Ramos (cell line): Measurements from ENCODE around the gene ULK3.

ENCODE experiments used
- in situ Hi-C: fragments of 300-500 bp; cut with MboI; formaldehyde crosslinking; loops from one replicate; pipeline ENCODE4 v1.14.3; 2022; ENCODE audit warnings: low sequenced_read_pairs; ENCODE audit not compliant: unreplicated experiment

The ULK3 gene

DNA sequence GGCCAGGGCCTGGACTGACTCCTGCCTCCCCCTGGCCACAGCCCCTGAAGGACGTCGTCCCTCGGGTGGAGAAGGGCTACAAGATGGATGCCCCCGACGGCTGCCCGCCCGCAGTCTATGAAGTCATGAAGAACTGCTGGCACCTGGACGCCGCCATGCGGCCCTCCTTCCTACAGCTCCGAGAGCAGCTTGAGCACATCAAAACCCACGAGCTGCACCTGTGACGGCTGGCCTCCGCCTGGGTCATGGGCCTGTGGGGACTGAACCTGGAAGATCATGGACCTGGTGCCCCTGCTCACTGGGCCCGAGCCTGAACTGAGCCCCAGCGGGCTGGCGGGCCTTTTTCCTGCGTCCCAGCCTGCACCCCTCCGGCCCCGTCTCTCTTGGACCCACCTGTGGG, 40.7 kb downstream of the ULK3 start:
- in situ Hi-C loops: no loop called here

DNA sequence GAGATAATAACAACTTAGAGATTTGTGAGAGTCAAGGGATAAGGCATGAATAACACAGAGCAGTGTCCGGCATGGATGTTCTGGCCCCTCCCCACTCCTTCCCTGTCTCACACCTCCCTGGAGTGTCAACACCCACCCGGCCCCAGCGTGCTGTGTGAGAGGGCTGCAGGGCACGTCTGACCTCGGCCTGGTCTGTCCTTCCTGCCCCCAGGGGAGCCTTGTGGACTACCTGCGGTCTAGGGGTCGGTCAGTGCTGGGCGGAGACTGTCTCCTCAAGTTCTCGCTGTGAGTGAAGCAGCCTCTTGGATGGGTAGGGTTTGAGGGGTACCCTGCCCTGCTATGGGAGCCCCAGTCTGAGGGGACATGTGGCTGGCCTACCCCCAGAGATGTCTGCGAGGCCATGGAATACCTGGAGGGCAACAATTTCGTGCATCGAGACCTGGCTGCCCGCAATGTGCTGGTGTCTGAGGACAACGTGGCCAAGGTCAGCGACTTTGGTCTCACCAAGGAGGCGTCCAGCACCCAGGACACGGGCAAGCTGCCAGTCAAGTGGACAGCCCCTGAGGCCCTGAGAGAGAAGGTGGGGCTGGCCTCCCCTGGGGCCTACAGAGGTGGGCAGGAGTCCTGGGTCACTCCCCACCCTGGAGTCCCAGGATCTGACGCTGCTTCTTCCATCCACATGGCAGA, 41.5 kb downstream of the ULK3 start:
- in situ Hi-C loops: no loop called here

DNA sequence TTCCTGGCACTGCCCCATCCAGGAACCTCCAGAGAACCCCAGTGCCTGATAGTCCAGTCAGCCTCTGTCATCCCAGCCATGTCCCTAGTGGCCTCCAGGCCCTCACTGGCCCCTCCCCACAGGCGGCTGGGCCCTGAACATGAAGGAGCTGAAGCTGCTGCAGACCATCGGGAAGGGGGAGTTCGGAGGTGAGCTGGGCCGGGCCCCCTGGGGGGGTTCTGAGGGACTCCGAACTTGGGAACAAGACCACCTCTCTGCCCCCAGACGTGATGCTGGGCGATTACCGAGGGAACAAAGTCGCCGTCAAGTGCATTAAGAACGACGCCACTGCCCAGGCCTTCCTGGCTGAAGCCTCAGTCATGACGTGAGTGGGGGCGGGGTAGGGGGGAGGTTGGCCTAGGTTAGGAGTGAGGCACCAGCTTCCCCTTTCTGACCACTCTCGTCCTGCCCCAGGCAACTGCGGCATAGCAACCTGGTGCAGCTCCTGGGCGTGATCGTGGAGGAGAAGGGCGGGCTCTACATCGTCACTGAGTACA, 42.3 kb downstream of the ULK3 start:
- in situ Hi-C loops: no loop called here

DNA sequence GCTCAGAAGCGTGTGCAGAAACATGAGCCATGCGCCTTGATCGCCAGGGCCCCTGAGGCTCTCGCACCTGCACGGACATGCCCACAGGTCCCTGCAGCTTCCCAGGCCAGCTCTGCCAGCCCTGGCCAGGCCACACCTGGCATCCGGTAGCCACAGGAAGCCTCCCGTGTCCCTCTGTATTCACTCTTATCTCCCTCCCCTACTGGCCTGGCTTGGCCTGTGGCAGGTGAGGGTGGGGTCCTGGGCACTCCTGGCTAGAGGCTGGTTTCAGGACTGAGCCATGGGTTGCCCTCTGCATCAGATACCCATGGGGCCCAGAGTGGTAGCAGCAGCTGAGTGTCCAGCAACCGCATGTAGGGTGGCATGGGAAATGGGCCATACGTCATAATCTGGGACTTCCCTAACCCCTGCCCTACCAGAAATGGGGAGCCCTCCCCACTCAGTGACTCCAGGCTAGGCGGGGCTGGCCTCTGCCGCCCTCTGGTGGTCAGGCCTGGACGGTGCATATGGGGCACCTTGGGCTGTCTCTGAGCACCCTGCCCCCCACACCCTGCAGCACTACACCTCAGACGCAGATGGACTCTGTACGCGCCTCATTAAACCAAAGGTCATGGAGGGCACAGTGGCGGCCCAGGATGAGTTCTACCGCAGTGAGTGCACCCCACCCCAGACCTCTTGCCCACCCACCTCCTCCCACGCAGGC, 42.9 kb downstream of the ULK3 start:
- in situ Hi-C loops: loop anchor here (25.0 kb wide), 1 partner anchor 537 kb away; the partner anchor contains the start of genes COMMD4 and NEIL1

DNA sequence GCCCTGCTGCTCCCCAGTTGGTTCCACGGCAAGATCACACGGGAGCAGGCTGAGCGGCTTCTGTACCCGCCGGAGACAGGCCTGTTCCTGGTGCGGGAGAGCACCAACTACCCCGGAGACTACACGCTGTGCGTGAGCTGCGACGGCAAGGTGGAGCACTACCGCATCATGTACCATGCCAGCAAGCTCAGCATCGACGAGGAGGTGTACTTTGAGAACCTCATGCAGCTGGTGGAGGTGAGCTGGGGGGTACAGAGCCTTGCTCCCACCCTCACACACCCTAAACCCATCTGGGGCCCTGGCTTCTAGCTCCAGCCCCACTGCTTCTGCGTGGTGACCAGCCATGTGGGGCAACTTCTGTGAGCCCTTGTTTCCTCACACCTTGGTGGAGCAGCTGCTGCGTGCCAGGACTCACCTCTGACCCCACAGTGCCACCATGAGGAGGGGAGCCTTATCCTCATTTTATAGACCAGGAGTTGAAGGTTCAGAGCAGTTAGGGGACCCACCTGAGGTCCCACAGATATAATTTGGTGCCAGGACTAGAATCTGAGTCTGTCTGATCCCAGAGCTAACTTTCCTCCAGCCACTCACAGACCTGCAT, 43.6 kb downstream of the ULK3 start:
- in situ Hi-C loops: loop anchor here (25.0 kb wide), 1 partner anchor 538 kb away; the partner anchor contains the start of genes COMMD4 and NEIL1

DNA sequence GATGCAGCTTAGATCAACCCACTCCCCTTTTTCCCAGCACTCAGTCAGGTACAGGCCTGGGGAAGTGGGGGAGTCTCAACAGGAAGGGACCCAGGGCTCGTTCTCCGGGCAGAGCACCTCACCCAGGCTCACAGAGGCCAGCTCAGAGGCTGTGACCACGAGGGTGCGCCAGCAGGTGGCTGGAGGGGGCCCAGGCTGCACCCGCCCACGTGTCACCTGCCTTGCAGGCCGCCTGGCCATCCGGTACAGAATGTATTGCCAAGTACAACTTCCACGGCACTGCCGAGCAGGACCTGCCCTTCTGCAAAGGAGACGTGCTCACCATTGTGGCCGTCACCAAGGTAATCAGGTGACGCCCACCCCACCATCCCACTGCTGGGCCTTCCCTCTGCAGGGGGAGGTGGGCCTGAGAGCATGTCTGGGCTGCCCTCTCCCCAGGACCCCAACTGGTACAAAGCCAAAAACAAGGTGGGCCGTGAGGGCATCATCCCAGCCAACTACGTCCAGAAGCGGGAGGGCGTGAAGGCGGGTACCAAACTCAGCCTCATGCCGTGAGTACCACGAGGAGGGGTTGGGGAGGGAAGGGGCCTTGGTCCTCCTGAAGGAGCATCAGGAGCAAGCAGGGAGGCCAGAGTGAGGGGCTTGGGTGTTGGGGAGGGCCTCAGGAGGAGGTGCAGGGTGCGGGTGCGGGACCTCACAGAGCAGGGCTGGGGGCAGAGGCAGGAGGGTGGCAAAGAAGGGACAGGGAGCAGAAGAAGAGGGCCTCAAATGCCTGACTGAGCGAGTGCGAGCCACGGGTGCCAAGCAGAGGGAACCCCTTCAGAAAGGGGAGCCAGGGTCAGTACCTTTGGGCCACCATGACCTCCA, 44.3 kb downstream of the ULK3 start:
- in situ Hi-C loops: loop anchor here (25.0 kb wide), 1 partner anchor 539 kb away; the partner anchor contains the start of genes COMMD4 and NEIL1

DNA sequence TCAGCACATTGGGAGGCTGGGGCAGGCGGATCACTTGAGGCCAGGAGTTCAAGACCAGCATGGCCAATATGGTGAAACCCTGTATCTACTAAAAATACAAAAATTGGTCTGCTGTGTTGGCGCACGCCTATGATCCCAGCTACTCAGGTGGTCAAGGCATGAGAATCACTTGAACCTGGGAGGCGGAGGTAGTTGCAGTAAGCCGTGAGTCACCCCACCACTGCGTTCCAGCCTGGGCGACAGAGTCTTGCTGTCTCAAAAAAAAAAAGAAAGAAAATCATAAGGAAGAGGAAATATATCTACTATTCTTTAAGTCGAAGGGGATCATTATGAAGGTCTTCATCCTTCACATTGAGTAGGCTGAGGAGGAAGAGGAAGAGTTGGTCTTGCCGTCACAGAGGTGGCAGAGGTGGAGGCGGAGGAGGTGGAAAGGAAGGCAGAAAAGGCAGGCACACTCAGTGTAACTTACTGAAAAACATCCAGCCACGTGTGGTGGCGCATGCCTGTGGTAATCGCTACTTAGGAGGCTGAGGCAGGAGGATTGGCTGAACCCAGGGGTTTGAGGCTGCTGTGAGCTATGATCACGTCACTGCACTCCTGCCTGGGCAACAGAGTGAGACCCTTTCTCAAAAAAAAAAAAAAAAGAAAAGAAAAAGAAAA, 46.9 kb downstream of the ULK3 start:
- in situ Hi-C loops: loop anchor here (25.0 kb wide), 1 partner anchor 541 kb away; the partner anchor contains the start of genes COMMD4 and NEIL1

DNA sequence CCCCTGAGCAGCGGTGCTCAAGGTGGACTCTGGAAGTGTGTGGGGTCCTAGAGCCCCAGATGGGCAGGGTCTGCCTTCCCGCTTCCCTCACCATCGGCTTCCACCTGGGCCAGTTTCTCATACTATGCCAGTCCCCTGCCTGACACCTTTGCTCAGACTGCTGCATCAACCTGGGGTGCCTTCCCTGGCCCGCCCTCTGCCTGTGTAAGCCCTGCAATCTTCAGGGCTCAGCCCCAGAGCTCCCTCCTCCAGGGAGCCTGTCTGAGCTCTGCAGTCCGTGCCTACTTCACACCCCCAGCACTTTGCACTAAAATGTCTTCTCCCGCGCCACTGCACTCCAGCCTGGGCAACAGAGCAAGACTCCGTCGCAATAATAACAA, 48.0 kb downstream of the ULK3 start:
- in situ Hi-C loops: loop anchor here (25.0 kb wide), 1 partner anchor 542 kb away; the partner anchor contains the start of genes COMMD4 and NEIL1

DNA sequence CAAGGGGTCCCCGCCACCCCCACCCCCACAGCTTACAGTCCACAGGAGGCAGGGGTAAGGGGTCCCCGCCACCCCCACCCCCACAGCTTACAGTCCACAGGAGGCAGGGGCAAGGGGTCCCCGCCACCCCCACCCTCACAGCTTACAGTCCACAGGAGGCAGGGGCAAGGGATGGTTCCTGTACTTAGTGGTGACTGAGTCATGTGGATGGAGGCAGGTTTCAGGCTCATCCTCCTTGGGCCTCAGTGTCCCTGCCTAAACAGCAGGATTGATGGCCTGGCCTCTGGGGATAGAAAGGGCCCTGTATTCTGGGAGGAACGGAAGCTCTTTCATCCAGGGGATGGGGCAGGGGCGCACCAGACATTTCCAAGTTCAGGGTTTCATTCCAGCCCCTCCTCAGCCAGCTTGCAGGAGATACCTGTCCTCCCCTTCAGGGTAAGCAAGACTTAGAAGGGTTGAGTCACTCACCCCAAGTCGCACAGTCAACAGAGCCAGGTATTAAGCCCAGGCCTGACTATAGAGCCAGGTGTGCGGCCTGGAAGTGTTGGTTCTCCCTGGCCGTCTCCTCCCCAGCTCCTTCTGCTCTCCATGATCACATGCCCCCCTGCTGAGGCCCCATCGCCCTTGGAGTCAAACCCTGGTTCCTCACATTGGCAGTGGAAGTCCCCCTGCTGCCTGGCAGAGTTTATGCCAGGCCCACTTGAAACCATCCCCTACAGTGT, 48.5 kb downstream of the ULK3 start:
- in situ Hi-C loops: loop anchor here (25.0 kb wide), 1 partner anchor 543 kb away; the partner anchor contains the start of genes COMMD4 and NEIL1

DNA sequence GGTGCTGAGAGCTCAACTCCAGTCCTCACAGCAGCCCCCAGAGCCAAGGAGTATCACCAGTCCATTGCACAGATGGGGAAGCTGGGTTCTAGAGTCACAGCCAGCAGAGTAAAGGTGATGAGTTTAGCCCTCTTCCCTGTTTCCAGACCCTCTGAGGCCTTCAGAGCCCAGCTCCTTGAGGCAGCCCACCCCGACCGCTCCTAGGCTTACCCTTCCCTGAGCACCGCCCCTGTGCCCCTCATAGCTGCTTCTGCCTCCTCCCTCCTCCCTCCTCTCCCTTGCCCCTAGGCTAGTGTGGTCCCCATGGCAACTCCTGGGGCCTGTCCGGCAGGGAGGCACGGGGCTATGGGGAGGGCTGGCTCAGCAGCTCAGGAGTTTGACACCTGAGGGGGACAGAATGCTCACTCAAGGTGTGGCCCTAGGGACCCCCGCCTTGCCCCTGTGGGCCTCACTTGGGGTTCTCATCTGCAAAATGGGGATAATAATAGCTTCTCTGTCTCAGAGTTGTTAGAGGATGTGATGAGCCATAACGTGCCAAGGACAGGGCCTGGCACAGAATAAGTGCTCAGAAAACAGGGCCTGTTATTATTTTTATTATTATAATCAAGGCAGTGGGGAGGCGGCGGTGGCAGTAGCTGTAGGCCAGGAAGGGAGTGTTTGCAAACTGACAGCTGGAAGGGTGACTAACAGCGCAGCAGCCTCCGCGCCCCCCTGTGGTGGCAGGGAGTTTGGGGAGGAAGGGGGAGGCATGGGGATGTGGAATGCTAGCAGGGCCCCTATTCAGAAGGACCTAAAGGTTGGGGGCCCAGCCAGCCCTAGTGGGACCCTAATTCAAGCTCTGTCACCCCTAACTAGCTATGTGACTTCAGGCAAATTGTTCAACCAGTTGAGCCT, 49.6 kb downstream of the ULK3 start:
- in situ Hi-C loops: loop anchor here (25.0 kb wide), 1 partner anchor 544 kb away; the partner anchor contains the start of genes COMMD4 and NEIL1

DNA sequence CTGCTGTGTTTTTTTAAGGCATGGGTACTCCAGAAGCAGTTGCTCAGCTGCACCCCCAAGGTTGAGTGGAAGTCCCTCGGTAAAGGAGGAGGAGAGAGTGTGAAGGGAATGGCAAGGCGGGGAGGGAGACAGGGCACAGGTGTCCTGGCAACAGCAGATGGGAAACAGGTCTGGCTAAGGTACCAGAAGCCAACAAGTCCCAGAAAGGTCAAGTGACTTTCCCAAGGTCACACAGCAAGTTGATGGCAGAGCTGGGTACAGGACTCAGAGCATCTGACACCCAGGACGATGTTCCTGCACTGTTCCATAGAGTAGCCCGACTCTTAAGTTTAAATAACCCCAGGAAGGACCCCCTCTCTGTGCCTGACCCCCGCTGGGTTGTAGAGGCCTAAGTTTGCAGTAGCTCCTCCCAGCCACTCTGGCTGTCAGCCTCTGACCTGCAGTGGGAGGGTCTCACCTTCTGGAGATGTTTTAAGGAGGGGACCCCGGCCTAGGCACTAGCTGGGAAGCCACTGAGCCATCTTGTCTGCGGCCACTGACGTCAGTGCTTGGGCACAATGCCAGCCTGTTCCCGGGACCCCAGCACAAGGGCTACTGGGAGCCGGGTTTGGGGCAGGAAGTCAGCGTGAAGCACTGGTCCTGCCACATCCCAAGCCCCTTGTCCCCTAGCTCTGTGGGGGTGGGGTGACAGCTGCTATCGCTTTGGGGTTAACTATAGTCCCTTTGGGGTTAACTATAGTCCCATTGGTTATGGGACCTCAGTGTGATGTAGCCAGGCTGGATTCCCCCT, 50.5 kb downstream of the ULK3 start:
- in situ Hi-C loops: loop anchor here (25.0 kb wide), 1 partner anchor 545 kb away; the partner anchor contains the start of genes COMMD4 and NEIL1

DNA sequence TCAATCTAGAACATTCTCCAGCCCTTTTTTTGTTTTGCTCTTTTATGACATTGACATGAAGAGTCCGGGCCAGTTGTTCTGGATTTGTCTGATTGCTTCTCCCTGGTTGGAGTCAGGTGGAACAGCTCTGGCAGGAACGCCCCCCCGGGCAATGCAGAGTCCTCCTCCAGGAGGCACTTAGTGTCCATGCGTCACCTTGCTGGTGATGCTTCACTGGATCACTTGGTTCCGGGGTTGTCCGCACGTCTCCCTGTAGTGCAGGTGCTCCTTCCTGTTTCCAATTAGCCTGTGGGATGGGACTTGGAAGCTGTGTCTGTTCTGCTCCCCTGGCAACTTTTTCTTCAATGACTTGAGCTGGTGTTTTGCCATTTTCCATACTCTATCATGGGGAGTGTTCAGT, 51.3 kb downstream of the ULK3 start:
- in situ Hi-C loops: loop anchor here (25.0 kb wide), 1 partner anchor 546 kb away; the partner anchor contains the start of genes COMMD4 and NEIL1

DNA sequence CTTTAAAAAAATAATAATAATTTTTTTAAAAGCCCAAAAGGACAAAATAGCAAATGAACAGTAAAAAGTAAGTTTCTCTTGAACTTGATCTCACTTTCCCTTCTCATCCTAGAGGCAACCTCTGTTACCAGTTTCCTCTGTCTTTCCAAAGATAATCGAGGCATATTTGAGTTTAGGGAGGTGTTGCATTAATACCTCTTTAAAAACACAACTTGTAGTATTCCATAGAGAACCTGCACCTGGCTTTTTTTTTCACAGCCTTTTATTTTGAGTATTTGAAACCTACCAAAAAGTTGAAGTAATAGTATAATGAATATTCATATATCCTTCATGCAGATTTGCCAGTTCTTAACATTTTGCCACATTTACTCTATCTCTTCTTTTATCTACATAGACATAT, 51.9 kb downstream of the ULK3 start:
- in situ Hi-C loops: loop anchor here (25.0 kb wide), 1 partner anchor 546 kb away; the partner anchor contains the start of genes COMMD4 and NEIL1

DNA sequence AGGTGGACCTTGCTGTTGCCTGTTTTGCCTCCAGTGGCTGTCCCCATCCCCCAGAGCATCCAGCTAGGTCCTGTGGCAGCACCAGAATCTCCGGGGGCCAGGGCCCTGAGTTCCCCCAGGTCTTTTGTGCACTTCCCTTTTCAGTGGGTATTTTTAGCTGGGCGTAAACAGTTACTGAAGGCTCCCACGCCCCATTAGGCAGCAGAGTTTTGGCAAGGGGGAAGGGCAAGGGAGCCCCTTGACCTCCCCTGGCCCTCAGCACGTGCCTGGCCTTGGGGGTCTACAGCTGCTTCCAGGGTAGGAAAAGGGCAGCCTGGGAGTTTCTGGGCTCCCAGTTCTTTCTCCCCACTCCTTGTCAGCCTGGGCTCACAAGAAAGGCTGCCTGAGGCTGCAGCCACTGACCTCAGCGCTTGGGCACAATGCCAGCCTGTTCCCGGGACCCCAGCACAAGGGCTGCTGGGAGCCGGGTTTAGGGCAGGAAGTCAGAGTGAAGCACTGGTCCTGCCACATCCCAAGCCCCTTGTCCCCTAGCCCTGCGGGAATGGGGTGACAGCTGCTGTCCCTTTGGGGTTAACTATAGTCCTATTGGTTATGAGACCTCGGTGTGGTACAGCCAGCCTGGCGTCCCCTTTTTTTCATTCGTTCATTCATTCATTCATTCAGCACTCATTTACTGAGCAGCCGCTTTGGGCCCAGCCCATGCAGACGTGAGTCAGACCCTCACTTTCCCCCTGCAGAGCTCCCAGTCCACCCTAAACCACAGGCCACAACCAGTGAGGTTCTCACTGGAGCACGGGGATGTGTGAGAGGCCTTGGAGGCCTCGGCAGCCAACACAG, 52.7 kb downstream of the ULK3 start:
- in situ Hi-C loops: loop anchor here (25.0 kb wide), 1 partner anchor 547 kb away; the partner anchor contains the start of genes COMMD4 and NEIL1

DNA sequence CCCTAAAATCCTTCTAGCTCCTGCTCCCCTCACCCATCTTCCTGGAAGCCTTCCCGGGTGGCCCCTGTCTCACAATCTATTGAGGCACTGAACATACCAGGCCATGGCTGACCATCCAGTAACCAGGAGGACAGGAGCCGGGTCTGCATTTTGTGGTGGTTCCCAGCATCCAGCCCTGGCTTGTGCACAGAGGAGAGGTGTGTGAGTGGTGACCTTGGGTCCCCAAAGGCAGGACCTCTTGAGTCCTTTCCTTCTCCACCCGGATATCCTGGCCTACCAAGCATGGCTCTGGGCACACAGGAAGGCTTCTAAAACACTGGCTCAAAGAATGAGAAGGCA, 53.2 kb downstream of the ULK3 start:
- in situ Hi-C loops: loop anchor here (25.0 kb wide), 1 partner anchor 548 kb away; the partner anchor contains the start of genes COMMD4 and NEIL1
